Fibroblast of the aortic adventitia (primary cell): ENCODE results near the gene EDEM1. TPM values are rescaled to one million over a fixed set of nuclear protein-coding genes. Genes with fewer than 3 reads are reported as not detected.
"Not testable (repeated sequence)": the region's sequence is repeated elsewhere in the genome, so short reads cannot be mapped to it uniquely, and the experiment has no call there.

Experiments used
- DNase-seq: peaks from one replicate; pipeline ENCODE4 v3.0.0-alpha.2; 2010; ENCODE audit warnings: low read depth
- H3K4me3 ChIP-seq: 2 replicates; pipeline ENCODE4 v1.5.1; 2011; ENCODE audit warnings: low read depth, mild to moderate bottlenecking, control low read depth, low read length, moderate library complexity
- total RNA-seq: library from RNA; depleted of rRNA; stranded (reverse); fragments of >200 nt; gene quantifications from 2 replicates; pipeline ENCODE4 v1.2.3, GENCODE V29; 2012; ENCODE audit warnings: low replicate concordance
- TF ChIP-seq, protein P1 (sequence below): IDR thresholded peaks from 2 replicates; pipeline ENCODE4 v1.5.1; 2011; ENCODE audit warnings: mild to moderate bottlenecking, low read length, control low read depth, inconsistent platforms; ENCODE audit not compliant: insufficient read depth

Gene EDEM1
- total RNA-seq, 1 donor, result 32.6 TPM

DNA sequence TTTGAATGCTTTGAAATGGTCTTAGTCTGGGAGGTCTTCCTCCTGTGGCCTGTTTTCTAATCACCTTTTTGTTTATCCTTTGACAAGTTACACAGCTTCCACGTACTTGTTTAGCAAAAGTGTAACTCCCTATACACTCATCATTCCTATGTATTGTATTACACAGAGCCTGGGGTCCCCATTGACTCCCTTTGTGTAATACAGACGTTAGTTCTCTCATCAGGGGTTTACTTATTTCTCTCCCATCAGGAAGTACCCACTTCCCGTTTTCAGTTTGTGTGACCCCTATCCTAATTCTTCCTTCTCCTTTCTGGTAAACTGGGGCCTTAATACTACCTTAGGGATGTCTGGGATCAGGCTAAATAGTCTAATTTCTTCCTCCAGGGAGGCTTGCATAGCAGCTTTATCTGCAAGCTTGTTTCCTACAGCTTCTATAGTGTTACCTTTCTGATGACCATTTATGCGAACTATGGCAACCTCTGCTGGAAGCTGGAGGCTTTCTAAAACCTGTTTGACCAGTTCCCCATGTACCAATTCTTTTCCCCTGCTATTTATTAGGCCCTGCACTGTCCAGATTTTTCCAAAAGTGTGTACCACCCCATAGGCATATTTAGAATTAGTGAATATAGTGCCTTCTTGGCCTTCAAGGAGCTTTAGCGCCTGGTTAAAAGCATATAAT, 43.1 kb upstream of the EDEM1 start:
- TF ChIP-seq, protein P1, sequence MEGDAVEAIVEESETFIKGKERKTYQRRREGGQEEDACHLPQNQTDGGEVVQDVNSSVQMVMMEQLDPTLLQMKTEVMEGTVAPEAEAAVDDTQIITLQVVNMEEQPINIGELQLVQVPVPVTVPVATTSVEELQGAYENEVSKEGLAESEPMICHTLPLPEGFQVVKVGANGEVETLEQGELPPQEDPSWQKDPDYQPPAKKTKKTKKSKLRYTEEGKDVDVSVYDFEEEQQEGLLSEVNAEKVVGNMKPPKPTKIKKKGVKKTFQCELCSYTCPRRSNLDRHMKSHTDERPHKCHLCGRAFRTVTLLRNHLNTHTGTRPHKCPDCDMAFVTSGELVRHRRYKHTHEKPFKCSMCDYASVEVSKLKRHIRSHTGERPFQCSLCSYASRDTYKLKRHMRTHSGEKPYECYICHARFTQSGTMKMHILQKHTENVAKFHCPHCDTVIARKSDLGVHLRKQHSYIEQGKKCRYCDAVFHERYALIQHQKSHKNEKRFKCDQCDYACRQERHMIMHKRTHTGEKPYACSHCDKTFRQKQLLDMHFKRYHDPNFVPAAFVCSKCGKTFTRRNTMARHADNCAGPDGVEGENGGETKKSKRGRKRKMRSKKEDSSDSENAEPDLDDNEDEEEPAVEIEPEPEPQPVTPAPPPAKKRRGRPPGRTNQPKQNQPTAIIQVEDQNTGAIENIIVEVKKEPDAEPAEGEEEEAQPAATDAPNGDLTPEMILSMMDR, result no peak
- no peak for DNase-seq
- no peak overlapping the region for H3K4me3 ChIP-seq

DNA sequence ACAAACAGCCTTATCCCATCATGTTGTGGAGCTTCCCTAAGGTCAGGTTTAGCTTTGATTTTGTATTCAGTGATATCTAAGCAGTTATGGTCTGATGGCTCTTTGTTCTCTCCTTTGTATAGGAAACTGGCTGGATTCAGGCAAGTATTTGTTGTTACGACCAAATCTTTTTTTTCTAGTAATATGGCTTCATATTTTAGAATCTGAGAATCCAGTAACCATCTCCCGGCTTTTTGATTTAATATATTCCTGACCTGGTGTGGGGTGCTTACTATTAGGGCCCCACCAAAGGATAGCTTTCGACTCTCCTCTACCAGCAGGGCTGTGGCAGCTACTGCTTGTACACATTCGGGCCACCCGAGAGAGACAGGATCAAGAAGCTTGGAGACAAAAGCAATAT, 42.4 kb upstream of the EDEM1 start:
- no peak overlapping the region for H3K4me3 ChIP-seq
- TF ChIP-seq, protein P1, result no peak
- DNase-seq, result no peak

DNA sequence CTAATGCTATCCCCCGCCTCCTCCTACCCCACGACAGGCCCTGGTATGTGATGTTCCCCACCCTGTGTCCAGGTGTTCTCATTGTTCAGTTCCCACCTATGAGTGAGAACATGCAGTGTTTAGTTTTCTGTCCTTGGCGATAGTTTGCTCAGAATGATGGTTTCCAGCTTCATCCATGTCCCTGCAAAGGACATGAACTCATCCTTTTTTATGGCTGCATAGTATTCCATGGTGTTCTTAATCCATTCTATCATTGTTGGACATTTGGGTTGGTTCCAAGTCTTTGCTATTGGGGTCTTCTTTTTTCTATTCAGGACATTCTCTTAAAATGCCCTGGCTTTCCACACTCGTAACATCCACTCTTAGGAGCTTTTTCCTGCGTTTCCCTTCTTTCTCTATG, 40.4 kb upstream of the EDEM1 start:
- H3K4me3 ChIP-seq, DNase-seq: not testable (repeated sequence)

DNA sequence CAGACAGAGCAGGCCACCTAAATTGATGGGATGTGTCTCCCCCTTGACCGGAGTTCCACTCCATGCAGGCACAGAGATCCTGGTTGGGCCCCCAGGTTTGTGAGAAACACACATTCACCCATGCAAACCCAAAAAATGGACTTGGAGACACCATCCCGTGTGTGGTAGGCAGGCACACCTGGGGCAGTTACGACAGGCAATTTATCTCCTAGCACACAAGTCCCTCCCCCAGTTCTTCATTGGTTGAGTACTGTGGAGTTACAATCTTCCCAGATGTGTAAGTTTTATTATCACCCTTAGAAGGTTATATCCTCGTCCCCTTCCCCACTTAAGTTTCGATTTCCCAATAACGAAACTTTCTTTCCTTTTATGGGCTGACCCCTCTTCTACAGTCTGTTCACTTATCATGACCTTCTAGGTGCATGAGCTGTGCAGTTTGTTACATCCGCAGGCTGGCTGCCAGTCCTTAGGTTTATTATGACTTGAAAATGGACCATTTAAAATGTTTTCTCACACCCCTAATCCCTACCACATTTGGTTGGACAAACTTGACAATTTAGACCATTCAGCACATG, 38.1 kb upstream of the EDEM1 start:
- TF ChIP-seq, protein P1, result no peak
- H3K4me3 ChIP-seq, result no peak overlapping the region
- DNase-seq, result no peak

DNA sequence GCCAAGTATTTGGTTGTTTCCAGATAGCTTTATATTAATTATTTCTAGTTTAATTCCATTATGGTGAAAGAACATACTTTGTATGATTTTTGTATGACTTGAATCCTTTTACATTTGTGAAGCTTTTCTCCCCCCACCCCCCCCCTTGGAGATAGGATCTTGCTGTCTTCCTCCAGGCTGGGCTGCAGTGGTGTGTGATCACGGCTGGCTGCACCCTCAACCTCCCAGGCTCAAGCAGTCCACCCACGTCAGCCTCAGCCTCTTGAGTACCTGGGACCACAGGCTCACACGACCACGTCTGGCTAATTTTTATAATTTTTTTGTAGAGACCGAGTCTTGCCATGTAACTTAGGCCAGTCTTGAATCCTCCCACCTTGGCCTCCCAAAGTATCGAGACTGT, 35.9 kb upstream of the EDEM1 start:
- TF ChIP-seq, protein P1, result no peak
- H3K4me3 ChIP-seq, result no peak overlapping the region
- no peak for DNase-seq

DNA sequence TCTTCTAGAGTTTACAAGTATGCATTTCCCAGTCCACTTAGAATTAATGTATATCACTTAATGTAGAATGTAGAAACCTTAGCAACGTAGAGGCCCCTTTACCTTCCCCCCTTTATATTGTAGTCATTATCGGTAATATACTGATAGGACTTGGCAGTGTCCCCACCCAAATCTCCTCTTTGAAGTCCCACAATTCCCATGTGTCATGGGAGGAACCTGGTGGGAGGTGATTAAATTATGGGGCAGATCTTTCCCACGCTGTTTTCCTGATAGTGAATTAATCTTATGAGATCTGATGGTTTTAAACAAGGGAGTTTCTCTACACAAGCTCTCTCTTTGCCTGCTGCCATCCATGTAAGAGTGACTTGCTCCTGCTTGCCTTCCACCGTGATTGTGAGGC, 34.4 kb upstream of the EDEM1 start:
- H3K4me3 ChIP-seq, result no peak overlapping the region
- DNase-seq, result no peak
- TF ChIP-seq, protein P1, result no peak

DNA sequence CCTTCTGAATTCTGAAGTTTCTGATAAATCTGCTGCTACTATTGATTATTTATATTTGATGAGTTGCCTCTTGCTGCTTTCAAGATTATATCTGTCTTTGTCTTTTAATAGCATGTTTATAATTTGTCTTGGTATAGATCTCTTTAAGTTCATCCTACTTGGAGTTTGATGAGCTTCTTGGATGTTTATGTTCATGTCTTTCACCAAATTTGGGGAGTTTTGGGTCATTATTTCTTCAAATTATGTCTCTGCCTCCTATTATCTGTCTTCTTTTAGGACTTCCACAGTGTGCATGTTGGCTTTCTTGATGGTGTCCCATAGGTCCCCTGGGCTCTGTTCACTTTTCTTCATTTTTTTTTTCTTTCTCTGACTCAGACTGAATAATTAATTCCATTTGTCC, 32.3 kb upstream of the EDEM1 start:
- no peak for DNase-seq
- TF ChIP-seq, protein P1, result no peak
- H3K4me3 ChIP-seq, result no peak overlapping the region
